ENCODE measurements around the gene GPR89A. TPM values are rescaled to one million over a fixed set of nuclear protein-coding genes. Genes with fewer than 3 reads are reported as not detected.
"Not testable (repeated sequence)": the region's sequence is repeated elsewhere in the genome, so short reads cannot be mapped to it uniquely, and the experiment has no call there.

The GPR89A gene
- total RNA-seq (2014; rRNA removed): 47.4 and 58.4 TPM in 2 replicates
- polyA plus RNA-seq (2012): 22.0 TPM

- peak; percentile 81 for DNase-seq (ENCODE audit: low read depth)
Observed at GRCh38 chr1:145607833-145608733, at the start of gene GPR89A. GPR89A (plus strand) TSS chr1:145607988; CDS start chr1:145608134, 146 bp downstream.

GRCh38 chr1:145586820-145587219, 21.0 kb upstream of the GPR89A start:
- DNase-seq (ENCODE audit: low read depth): not testable (repeated sequence)

GRCh38 chr1:145590806-145591205, 17.0 kb upstream of the GPR89A start:
- not testable (repeated sequence) for DNase-seq (ENCODE audit: low read depth)

- DNase-seq (ENCODE audit: low read depth): not testable (repeated sequence)
Observed at GRCh38 chr1:145592347-145592746, 15.4 kb upstream of the GPR89A start.

GRCh38 chr1:145595421-145595820, 12.4 kb upstream of the GPR89A start:
- DNase-seq (ENCODE audit: low read depth): not testable (repeated sequence)

GRCh38 chr1:145596236-145596635, 11.6 kb upstream of the GPR89A start:
- DNase-seq (ENCODE audit: low read depth): not testable (repeated sequence)

GRCh38 chr1:145599426-145599825, 8.4 kb upstream of the GPR89A start:
- DNase-seq (ENCODE audit: low read depth): not testable (repeated sequence)

GRCh38 chr1:145601593-145601992, 6.2 kb upstream of the GPR89A start:
- no peak for DNase-seq (ENCODE audit: low read depth)

- DNase-seq (ENCODE audit: low read depth): not testable (repeated sequence)
Observed at GRCh38 chr1:145606840-145607239, 948 bp upstream of the GPR89A start.

- DNase-seq (ENCODE audit: low read depth): not testable (repeated sequence)
Observed at GRCh38 chr1:145607289-145607688, 499 bp upstream of the GPR89A start.

GRCh38 chr1:145610744-145611143, 3.0 kb downstream of the GPR89A start:
- not testable (repeated sequence) for DNase-seq (ENCODE audit: low read depth)

- not testable (repeated sequence) for DNase-seq (ENCODE audit: low read depth)
Observed at GRCh38 chr1:145620073-145620472, 12.3 kb downstream of the GPR89A start.

- DNase-seq (ENCODE audit: low read depth): not testable (repeated sequence)
Observed at GRCh38 chr1:145622177-145622576, 14.4 kb downstream of the GPR89A start.

GRCh38 chr1:145636237-145636636, 28.4 kb downstream of the GPR89A start:
- DNase-seq (ENCODE audit: low read depth): not testable (repeated sequence)

GRCh38 chr1:145641886-145642285, 34.1 kb downstream of the GPR89A start:
- not testable (repeated sequence) for DNase-seq (ENCODE audit: low read depth)

- DNase-seq (ENCODE audit: low read depth): not testable (repeated sequence)
Observed at GRCh38 chr1:145643990-145644389, 36.2 kb downstream of the GPR89A start.

- DNase-seq (ENCODE audit: low read depth): not testable (repeated sequence)
Observed at GRCh38 chr1:145656245-145656943, 48.6 kb downstream of the GPR89A start.

GRCh38 chr1:145662502-145662901, 54.7 kb downstream of the GPR89A start:
- not testable (repeated sequence) for DNase-seq (ENCODE audit: low read depth)

- not testable (repeated sequence) for DNase-seq (ENCODE audit: low read depth)
Observed at GRCh38 chr1:145665015-145665414, 57.2 kb downstream of the GPR89A start.

GRCh38 chr1:145670995-145671745, 63.4 kb downstream of the GPR89A start:
- not testable (repeated sequence) for DNase-seq (ENCODE audit: low read depth)

GRCh38 chr1:145673217-145673616, 65.4 kb downstream of the GPR89A start:
- not testable (repeated sequence) for DNase-seq (ENCODE audit: low read depth)

Data from LHCN-M2 (cell line).